Mucosa of gallbladder (tissue), 1 donor: ENCODE data around the gene NHERF1. TPM values are rescaled to one million over a fixed set of nuclear protein-coding genes. Genes with fewer than 3 reads are reported as not detected.

ENCODE experiments used
- DNase-seq: peaks from one replicate; pipeline ENCODE4 v3.0.0-alpha.2; 2020; ENCODE audit warnings: low spot score
- total RNA-seq: library from RNA; stranded (reverse); gene quantifications from one replicate; pipeline ENCODE4 v1.2.1, GENCODE V29; 2021
- donor health status: DM: no; HTN: no; CAD: no.

Gene NHERF1
- total RNA-seq, 1 donor from 2014 or later = 568 TPM

- DNase-seq = no peak
These were observed 60.4 kb downstream of the NHERF1 start for GRCh38 chr17:74808714-74809430.

DNA sequence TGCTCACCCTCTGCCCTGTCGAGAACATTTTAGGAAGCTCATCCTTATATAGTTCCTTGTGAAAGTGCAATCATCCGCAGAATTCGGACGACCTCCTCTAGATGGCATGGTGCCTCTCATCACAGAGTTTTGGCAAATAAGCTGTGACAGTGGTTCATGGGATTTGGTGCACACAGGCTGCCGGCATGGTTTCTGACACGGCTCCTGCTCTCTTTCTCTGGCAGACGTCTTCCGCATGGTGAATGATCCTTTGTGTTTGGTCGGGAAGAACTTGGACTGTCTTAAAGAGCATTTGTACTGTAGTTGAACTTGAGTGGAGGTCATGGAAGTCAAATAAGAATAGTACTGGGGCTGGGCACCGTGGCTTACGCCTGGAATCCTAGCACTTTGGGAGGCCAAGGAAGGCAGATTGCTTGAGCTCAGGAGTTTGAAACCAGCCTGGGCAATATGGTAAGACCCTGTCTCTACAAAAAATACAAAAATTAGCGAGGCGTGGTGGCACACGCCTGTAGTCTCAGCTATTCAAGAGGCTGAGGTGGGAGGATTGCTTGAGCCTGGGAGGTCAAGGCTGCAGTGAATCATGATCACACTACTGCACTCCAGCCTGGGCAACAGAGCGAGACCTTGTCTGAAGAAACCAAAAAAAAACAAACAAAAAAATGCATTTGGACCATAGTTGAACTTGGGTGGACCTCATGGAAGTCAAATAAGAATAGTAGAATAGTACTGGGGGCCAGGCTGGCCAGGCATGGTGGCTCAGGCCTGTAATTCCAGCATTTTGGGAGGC is 62.5 kb downstream of the NHERF1 start:
- DNase-seq = no peak

DNA sequence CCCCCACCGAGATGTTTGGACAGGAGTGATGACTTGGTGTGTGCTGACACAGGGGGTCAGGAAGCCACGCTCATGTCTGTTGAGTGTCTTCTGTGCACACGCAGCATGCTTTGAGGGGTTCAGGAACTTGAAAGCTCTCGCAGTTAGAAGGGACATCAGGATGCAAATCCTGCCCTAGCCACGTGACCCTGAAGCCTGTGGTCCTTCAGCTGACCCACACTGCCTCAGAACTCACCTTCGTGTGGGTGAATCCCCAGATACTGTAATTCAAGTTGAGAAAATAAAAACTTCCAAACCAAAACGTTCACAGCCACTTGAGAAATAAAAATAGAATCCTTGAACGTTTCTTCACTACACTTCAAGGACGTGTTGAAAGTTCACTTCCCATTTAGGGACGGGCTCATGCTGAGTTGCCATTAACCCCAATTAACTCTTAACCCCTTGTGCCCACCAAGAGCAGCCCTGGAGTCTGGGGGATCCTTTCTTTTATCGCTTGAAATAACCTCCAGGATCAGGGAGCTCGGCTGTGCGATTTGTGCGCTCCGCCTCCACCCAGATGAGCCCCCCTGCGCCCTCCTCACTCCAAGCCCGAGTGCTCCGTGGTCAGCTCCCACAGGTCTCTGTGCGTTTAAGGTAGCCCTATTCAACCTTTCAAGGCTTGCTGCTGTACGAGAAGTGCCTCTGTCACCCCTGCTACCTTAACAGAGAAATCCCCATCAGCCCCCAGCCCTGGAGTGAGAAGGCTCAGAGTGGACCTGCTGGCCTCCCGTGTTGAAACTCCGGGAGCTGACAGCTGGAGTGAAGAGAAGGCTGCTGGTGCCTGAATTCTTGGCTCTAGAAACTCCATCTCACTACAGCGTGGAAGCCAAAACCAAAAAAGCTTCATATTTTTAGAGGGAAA is 63.9 kb downstream of the NHERF1 start:
- DNase-seq = no peak

- DNase-seq = no peak
These were observed 66.0 kb downstream of the NHERF1 start for GRCh38 chr17:74814453-74814852.

GRCh38 chr17:74815067-74815466 is 66.6 kb downstream of the NHERF1 start:
- DNase-seq = no peak

DNA sequence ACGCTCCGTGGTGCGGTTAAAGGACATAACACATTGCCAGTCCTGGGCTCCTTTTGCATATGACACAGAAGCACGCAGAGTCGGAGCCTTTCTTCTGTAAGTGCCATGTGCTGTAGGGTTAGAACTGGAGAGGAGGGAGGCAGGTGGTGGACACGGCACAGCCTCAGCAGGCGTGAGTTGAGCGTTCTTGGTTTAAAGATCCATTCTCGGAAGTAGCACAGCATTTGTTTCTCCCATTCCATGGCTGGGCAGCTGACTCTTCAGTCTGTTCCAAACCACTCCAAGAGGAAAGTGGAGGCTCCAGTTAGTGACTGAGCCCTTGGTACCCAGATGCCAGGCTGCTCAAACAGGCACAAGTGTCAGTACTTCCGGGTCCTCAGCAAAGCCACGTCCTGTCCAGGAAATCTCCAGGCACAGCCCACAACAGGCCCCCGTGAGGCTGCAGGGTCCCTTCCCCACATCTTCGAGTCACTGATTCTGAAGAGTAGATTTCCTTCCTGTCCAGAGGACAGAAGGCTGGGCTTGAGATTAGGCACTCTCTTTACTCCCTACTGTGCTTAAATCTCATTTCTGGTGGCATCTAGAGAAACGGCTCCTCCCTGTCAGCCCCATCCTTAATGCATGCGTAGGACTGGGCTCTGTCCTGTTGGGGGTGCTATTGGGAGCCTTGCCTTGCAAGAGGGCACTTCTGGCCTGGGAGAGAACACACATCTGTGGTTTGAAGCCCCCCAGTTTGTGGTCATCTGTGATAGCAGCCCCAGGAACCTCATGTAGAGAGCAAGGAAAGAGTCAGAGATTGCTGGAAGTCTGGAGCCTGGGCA is 67.3 kb downstream of the NHERF1 start:
- DNase-seq = no peak

- no peak for DNase-seq
These were observed 68.6 kb downstream of the NHERF1 start for GRCh38 chr17:74816905-74817620.

- no peak for DNase-seq
These were observed 70.0 kb downstream of the NHERF1 start for GRCh38 chr17:74818291-74818938.

Other genes with a start within 250 kb of the NHERF1 start
- 0.49 TPM for gene CD300LB, start 217.2 kb upstream of the NHERF1 start, total RNA-seq
- 2.9 TPM for gene CD300C, start 202.5 kb upstream of the NHERF1 start, total RNA-seq
- not detected for gene CD300H, start 181.1 kb upstream of the NHERF1 start, total RNA-seq
- not detected for gene CD300LD, start 156.3 kb upstream of the NHERF1 start, total RNA-seq
- gene CD300E, start 124.9 kb upstream of the NHERF1 start, total RNA-seq = 0.35 TPM
- gene CD300LF, start 35.7 kb upstream of the NHERF1 start, total RNA-seq = 1.8 TPM
- gene RAB37, start 11.4 kb upstream of the NHERF1 start, total RNA-seq = 5.1 TPM
- 43.7 TPM for gene NAT9, start 27.7 kb downstream of the NHERF1 start, total RNA-seq
- gene GRIN2C, start 111.3 kb downstream of the NHERF1 start, total RNA-seq = 0.43 TPM
- gene FDXR, start 124.4 kb downstream of the NHERF1 start, total RNA-seq = 9.3 TPM
- 0.12 TPM for gene FADS6, start 145.0 kb downstream of the NHERF1 start, total RNA-seq
- gene USH1G, start 174.6 kb downstream of the NHERF1 start, total RNA-seq = 0.09 TPM
- gene OTOP2, start 175.6 kb downstream of the NHERF1 start, total RNA-seq = not detected
- not detected for gene OTOP3, start 187.3 kb downstream of the NHERF1 start, total RNA-seq
- 186 TPM for gene HID1, start 224.1 kb downstream of the NHERF1 start, total RNA-seq
- 83.8 TPM for gene CDR2L, start 239.0 kb downstream of the NHERF1 start, total RNA-seq